Measurements from ENCODE around the gene CCNB1IP1. TPM values are rescaled to one million over a fixed set of nuclear protein-coding genes. Genes with fewer than 3 reads are reported as not detected.
"Not testable (repeated sequence)": the region's sequence is repeated elsewhere in the genome, so short reads cannot be mapped to it uniquely, and the experiment has no call there.

Gene CCNB1IP1
- total RNA-seq, 1 donor from 2014 or later, result 41.2 TPM

- Mint-ChIP-seq H3K4me1 (ENCODE audit: low read depth) (peaks cover 29% of the 10 kb centered on the region), H3K27ac (ENCODE audit: unreplicated experiment) (no peak overlapping the region), H3K36me3 (ENCODE audit: low read depth) (peaks cover 20% of the 10 kb centered on the region), H3K4me3 (ENCODE audit: unreplicated experiment) (no peak overlapping the region), H3K27me3 (ENCODE audit: low read depth) (no peaks in the 10 kb centered on the region), H3K9me3 (ENCODE audit: low read depth) (no peaks in the 10 kb centered on the region)
- no peak for TF ChIP-seq CTCF (IDR thresholded peaks at IDR 0.05)
- DNase-seq (ENCODE audit: low spot score), result no peak
These were observed 30.9 kb downstream of the CCNB1IP1 start for GRCh38 chr14:20302042-20302755.

DNA sequence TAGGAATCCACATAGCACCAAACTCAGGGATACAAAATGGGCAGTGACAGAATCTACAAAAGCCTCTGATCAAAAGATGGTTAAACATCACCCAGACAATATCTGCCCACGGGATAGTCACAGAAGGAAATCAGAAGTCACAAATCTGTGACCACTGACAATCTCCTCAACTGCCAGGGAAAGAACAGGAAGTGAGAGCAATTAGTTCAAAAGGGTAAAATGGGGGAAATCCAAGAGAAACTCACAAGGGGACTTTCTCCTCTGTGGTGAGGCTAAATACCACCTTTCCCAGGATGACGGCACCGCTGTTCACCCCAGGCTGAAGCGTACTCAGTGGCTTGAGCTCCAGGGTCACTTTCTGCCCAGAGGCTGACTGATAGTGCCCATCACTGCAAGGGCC, 38.0 kb downstream of the CCNB1IP1 start:
- Mint-ChIP-seq H3K36me3 (ENCODE audit: low read depth) (peaks cover 42% of the 10 kb centered on the region), H3K4me3 (ENCODE audit: unreplicated experiment) (no peak overlapping the region), H3K9me3 (ENCODE audit: low read depth) (no peaks in the 10 kb centered on the region), H3K27me3 (ENCODE audit: low read depth) (no peaks in the 10 kb centered on the region), H3K4me1 (ENCODE audit: low read depth) (no peaks in the 10 kb centered on the region), H3K27ac (ENCODE audit: unreplicated experiment) (no peak overlapping the region)
- TF ChIP-seq CTCF (IDR thresholded peaks at IDR 0.05), result no peak
- no peak for DNase-seq (ENCODE audit: low spot score)

- no peak for TF ChIP-seq CTCF (IDR thresholded peaks at IDR 0.05)
- no peak overlapping the region for H3K27ac Mint-ChIP-seq (ENCODE audit: unreplicated experiment)
- H3K36me3 Mint-ChIP-seq (ENCODE audit: low read depth), result peaks cover 45% of the 10 kb centered on the region
- H3K27me3 Mint-ChIP-seq (ENCODE audit: low read depth), result no peaks in the 10 kb centered on the region
- DNase-seq (ENCODE audit: low spot score), result no peak
- no peaks in the 10 kb centered on the region for H3K9me3 Mint-ChIP-seq (ENCODE audit: low read depth)
- H3K4me1 Mint-ChIP-seq (ENCODE audit: low read depth), result no peaks in the 10 kb centered on the region
- no peak overlapping the region for H3K4me3 Mint-ChIP-seq (ENCODE audit: unreplicated experiment)
These were observed 38.4 kb downstream of the CCNB1IP1 start for GRCh38 chr14:20294636-20295035.

DNA sequence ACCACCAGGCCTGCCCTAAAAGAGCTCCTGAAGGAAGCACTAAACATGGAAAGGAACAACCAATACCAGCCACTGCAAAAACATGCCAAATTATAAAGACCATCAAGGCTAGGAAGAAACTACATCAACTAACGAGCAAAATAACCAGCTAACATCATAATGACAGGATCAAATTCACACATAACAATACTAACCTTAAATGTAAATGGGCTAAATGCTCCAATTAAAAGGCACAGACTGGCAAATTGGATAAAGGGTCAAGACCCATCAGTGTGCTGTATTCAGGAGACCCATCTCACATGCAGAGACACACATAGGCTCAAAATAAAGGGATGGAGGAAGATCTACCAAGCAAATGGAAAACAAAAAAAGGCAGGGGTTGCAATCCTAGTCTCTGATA, 51.1 kb downstream of the CCNB1IP1 start:
- H3K4me3 Mint-ChIP-seq (ENCODE audit: unreplicated experiment); H3K9me3 Mint-ChIP-seq (ENCODE audit: low read depth): not testable (repeated sequence)

DNA sequence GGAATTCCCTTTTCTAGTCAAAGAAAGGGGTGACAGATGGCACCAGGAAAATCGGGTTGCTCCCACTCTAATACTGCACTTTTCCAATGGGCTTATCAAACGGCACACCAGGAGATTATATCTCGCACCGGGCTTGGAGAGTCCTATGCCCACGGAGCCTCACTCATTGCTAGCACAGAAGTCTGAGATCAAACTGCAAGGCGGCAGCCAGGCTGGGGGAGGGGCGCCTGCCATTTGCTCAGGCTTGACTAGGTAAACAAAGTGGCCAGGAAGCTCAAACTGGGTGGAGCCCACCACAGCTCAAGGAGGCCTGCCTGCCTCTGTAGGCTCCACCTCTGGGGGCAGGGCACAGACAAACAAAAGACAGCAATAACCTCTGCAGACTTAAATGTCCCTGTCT, 52.8 kb downstream of the CCNB1IP1 start:
- not testable (repeated sequence) for H3K9me3 Mint-ChIP-seq (ENCODE audit: low read depth); H3K4me3 Mint-ChIP-seq (ENCODE audit: unreplicated experiment); H3K27me3 Mint-ChIP-seq (ENCODE audit: low read depth); DNase-seq (ENCODE audit: low spot score); H3K27ac Mint-ChIP-seq (ENCODE audit: unreplicated experiment); H3K4me1 Mint-ChIP-seq (ENCODE audit: low read depth)
- peaks cover 31% of the 10 kb centered on the region for H3K36me3 Mint-ChIP-seq (ENCODE audit: low read depth)

More for the DNA sequence above, 51.1 kb downstream of the CCNB1IP1 start:
- H3K27me3 Mint-ChIP-seq (ENCODE audit: low read depth); H3K4me1 Mint-ChIP-seq (ENCODE audit: low read depth); H3K27ac Mint-ChIP-seq (ENCODE audit: unreplicated experiment); DNase-seq (ENCODE audit: low spot score): not testable (repeated sequence)
- peaks cover 36% of the 10 kb centered on the region for H3K36me3 Mint-ChIP-seq (ENCODE audit: low read depth)

DNA sequence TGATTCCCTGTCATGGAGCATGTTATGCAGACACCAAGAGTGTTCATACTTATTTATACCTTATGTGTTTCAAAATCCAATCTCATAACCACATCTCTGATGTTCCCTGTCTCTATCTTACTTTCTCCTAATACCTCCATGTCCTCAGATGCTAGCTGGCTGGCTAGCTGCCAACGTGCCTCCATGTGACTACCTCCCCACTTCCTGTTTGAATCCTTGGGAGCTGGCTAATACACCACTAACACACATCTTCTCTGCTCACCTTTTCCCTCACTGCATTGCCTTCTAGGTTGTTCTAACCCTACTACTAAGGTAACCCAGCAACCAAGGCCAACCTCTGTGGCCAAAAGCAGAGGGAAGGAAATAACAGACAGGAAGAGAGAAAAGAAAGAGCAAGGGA, 54.7 kb downstream of the CCNB1IP1 start:
- no peak overlapping the region for H3K27ac Mint-ChIP-seq (ENCODE audit: unreplicated experiment)
- H3K36me3 Mint-ChIP-seq (ENCODE audit: low read depth), result peaks cover 30% of the 10 kb centered on the region
- no peaks in the 10 kb centered on the region for H3K4me1 Mint-ChIP-seq (ENCODE audit: low read depth)
- H3K9me3 Mint-ChIP-seq (ENCODE audit: low read depth), result peaks cover 22% of the 10 kb centered on the region
- H3K4me3 Mint-ChIP-seq (ENCODE audit: unreplicated experiment), result no peak overlapping the region
- TF ChIP-seq CTCF (IDR thresholded peaks at IDR 0.05), result no peak
- H3K27me3 Mint-ChIP-seq (ENCODE audit: low read depth), result no peaks in the 10 kb centered on the region
- DNase-seq (ENCODE audit: low spot score), result no peak

All from chondrocyte (in vitro differentiated cells).